DND-41 (cell line): ENCODE data around the gene YWHAG.

Experiments
- ATAC-seq: fragments of 200-7000 bp; cut with Tn5 transposase; 3 replicates; pipeline ENCODE4 v1.9.1; 2021; ENCODE audit warnings: low read depth; ENCODE audit not compliant: insufficient read depth
- DNase-seq: peaks from one replicate; pipeline ENCODE4 v3.0.0-alpha.2; 2020
- H2AFZ ChIP-seq: 2 replicates; pipeline ENCODE4 v1.6.0; 2012; ENCODE audit warnings: low read depth, low read length
- H3K27ac ChIP-seq: 2 replicates; pipeline ENCODE4 v1.5.1; 2012; ENCODE audit warnings: low read length, inconsistent platforms
- H3K27me3 ChIP-seq: fragments of 200-600 bp; sonication (generic); 2 replicates; pipeline ENCODE4 v1.6.0; 2012; ENCODE audit warnings: low read length, mild to moderate bottlenecking, inconsistent platforms; ENCODE audit not compliant: insufficient read depth, poor library complexity
- H3K36me3 ChIP-seq: 2 replicates; pipeline ENCODE4 v1.5.1; 2012; ENCODE audit warnings: low read length, inconsistent platforms; ENCODE audit not compliant: insufficient read depth
- H3K4me1 ChIP-seq: 2 replicates; pipeline ENCODE4 v1.5.1; 2012; ENCODE audit warnings: mild to moderate bottlenecking, low read length; ENCODE audit not compliant: insufficient read depth
- H3K4me2 ChIP-seq: 2 replicates; pipeline ENCODE4 v1.6.0; 2012; ENCODE audit warnings: mild to moderate bottlenecking, moderate library complexity, low read length, inconsistent platforms; ENCODE audit not compliant: insufficient read depth
- H3K4me3 ChIP-seq, 2 experiments: fragments of 200-600 bp in 1 of 2; shearing (Covaris generic) in 1 of 2; 2 replicates each; pipeline ENCODE4 v1.5.1; 2012 to 2016; ENCODE audit warnings: inconsistent platforms in 2 of 2, low read length in 2 of 2, mild to moderate bottlenecking in 2 of 2, low read depth in 1 of 2, moderate library complexity in 1 of 2
- H3K79me2 ChIP-seq: 2 replicates; pipeline ENCODE4 v1.6.0; 2012; ENCODE audit warnings: low read length, inconsistent platforms; ENCODE audit not compliant: insufficient read depth
- H3K9ac ChIP-seq: 2 replicates; pipeline ENCODE4 v1.6.0; 2012; ENCODE audit warnings: low read depth, mild to moderate bottlenecking, inconsistent platforms, low read length, moderate library complexity
- H3K9me3 ChIP-seq: 2 replicates; pipeline ENCODE4 v1.5.1; 2012; ENCODE audit warnings: low read length, moderate library complexity, mild to moderate bottlenecking, inconsistent platforms; ENCODE audit not compliant: insufficient read depth, severe bottlenecking
- H4K20me1 ChIP-seq: 2 replicates; pipeline ENCODE4 v1.6.0; 2012; ENCODE audit warnings: low read length; ENCODE audit not compliant: insufficient read depth
- CTCF ChIP-seq: IDR thresholded peaks from 2 replicates; pipeline ENCODE4 v1.5.1; 2012; ENCODE audit warnings: borderline replicate concordance, low read length, moderate library complexity, mild to moderate bottlenecking; ENCODE audit not compliant: poor library complexity, severe bottlenecking; ENCODE audit errors: extremely low read depth
- EZH2 ChIP-seq: IDR thresholded peaks from 3 replicates; pipeline ENCODE4 v1.6.1; 2012; ENCODE audit warnings: borderline replicate concordance, low read depth, mild to moderate bottlenecking, moderate library complexity, low read length, inconsistent platforms; ENCODE audit not compliant: severe bottlenecking

The YWHAG gene

GRCh38 chr7:76303202-76304147 lies 55.3 kb downstream of the YWHAG start:
- peak; percentile 85 for ATAC-seq

GRCh38 chr7:76302347-76303201 lies 56.2 kb downstream of the YWHAG start, which contains the start of gene HSPB1:
Gene HSPB1, plus strand, starts transcription at chr7:76302673. Its CDS starts 40 bp downstream, at chr7:76302713.
- peak within 1 kb of the TSS; percentile 83 for H3K4me2 ChIP-seq
- peak within 1 kb of the TSS; percentile 77 for H3K27ac ChIP-seq
- H3K79me2 ChIP-seq = no peaks in the 10 kb centered on the region
- H3K4me3 ChIP-seq = peak within 1 kb of the TSS; percentile 20 to 64; a peak in 3 of 4 replicates
- peak within 1 kb of the TSS; percentile 67 for H3K9ac ChIP-seq
- H4K20me1 ChIP-seq = no peaks in the 10 kb centered on the region
- no peak for ATAC-seq
- H3K36me3 ChIP-seq = no peaks in the 10 kb centered on the region
- no peak for TF ChIP-seq CTCF
- TF ChIP-seq EZH2 = peak; percentile 86
- no peak for DNase-seq
- peak within 1 kb of the TSS; percentile 87 for H2AFZ ChIP-seq
- H3K27me3 ChIP-seq = peaks cover 17% of the 10 kb centered on the region
- H3K9me3 ChIP-seq = no peaks in the 10 kb centered on the region
- peaks cover 29% of the 10 kb centered on the region for H3K4me1 ChIP-seq

More at GRCh38 chr7:76303202-76304147, 55.3 kb downstream of the YWHAG start:
- TF ChIP-seq CTCF (no peak), EZH2 (no peak)
- Histone ChIP-seq H3K4me3 (peak overlapping the region; percentile 20 to 64; a peak in 3 of 4 replicates), H3K27me3 (peaks cover 17% of the 10 kb centered on the region), H3K4me1 (peaks cover 29% of the 10 kb centered on the region), H3K36me3 (no peaks in the 10 kb centered on the region), H3K9ac (peak overlapping the region; percentile 67), H2AFZ (peak overlapping the region; percentile 87), H3K4me2 (peak overlapping the region; percentile 83), H4K20me1 (no peaks in the 10 kb centered on the region), H3K9me3 (no peaks in the 10 kb centered on the region), H3K79me2 (no peaks in the 10 kb centered on the region), H3K27ac (peak overlapping the region; percentile 77)
- peak; percentile 87 for DNase-seq

- H3K4me3 ChIP-seq = no peak overlapping the region
- H3K4me2 ChIP-seq = no peak overlapping the region
- DNase-seq (no peak), ATAC-seq (no peak)
- no peak overlapping the region for H3K27ac ChIP-seq
- no peaks in the 10 kb centered on the region for H3K79me2 ChIP-seq
- peaks cover 17% of the 10 kb centered on the region for H3K27me3 ChIP-seq
- H3K9ac ChIP-seq = no peak overlapping the region
- TF ChIP-seq CTCF (no peak), EZH2 (no peak)
- H3K36me3 ChIP-seq = no peaks in the 10 kb centered on the region
- no peaks in the 10 kb centered on the region for H3K9me3 ChIP-seq
- H2AFZ ChIP-seq = no peak overlapping the region
- no peaks in the 10 kb centered on the region for H4K20me1 ChIP-seq
- peaks cover 29% of the 10 kb centered on the region for H3K4me1 ChIP-seq
Observed at GRCh38 chr7:76301000-76301399, 57.8 kb downstream of the YWHAG start.
